ENCODE results near the gene PPARG. TPM values are rescaled to one million over a fixed set of nuclear protein-coding genes. Genes with fewer than 3 reads are reported as not detected.

Gene PPARG
- polyA plus RNA-seq, 1 donor (not counting 4 experiments of a cell fraction or from before 2014, with no cell fraction given) = 3.1 TPM

GRCh38 chr3:12401208-12401607, 112.3 kb downstream of the PPARG start:
- Histone ChIP-seq H3K79me2 (ENCODE audit: control insufficient read depth, insufficient read depth, low read length) (no peaks in the 10 kb centered on the region), H3K27ac (ENCODE audit: control insufficient read depth, insufficient read depth, low read length) (no peak overlapping the region), H3K9ac (ENCODE audit: control insufficient read depth, extremely low read depth, insufficient read depth, low read length) (no peak overlapping the region), H3K4me2 (ENCODE audit: control insufficient read depth, extremely low read depth, insufficient read depth, low read depth, low read length) (no peak overlapping the region), H3K9me1 (ENCODE audit: control insufficient read depth, extremely low read depth, insufficient read depth, low read length) (no peaks in the 10 kb centered on the region), H2AFZ (ENCODE audit: control insufficient read depth, low read length) (no peak overlapping the region), H3K4me3 (ENCODE audit: control insufficient read depth in 2 of 3, extremely low read depth in 1 of 3, insufficient read depth in 2 of 3, low read depth in 1 of 3, low read length in 3 of 3) (no peak overlapping the region), H3K36me3 (ENCODE audit: control insufficient read depth in 2 of 2, extremely low read depth in 1 of 2, insufficient read depth in 2 of 2, low read length in 2 of 2) (no peaks in the 10 kb centered on the region), H3K9me3 (ENCODE audit: control insufficient read depth, low read depth, low read length) (no peaks in the 10 kb centered on the region), H3K27me3 (ENCODE audit: control insufficient read depth, extremely low read depth, insufficient read depth, low read length) (peaks cover 7% of the 10 kb centered on the region), H3K4me1 (ENCODE audit: control insufficient read depth, extremely low read depth, insufficient read depth, low read length) (no peaks in the 10 kb centered on the region), H4K20me1 (ENCODE audit: control insufficient read depth, extremely low read depth, insufficient read depth, low read length) (no peaks in the 10 kb centered on the region)
- DNase-seq (ENCODE audit: low read depth, low spot score) (no peak), FAIRE-seq (no peak)
- dilution Hi-C loops (cut with MboI; ENCODE audit: extremely low pct_ligation_motif_present, low sequenced_read_pairs) = no loop called here
- TF ChIP-seq CTCF (optimal IDR thresholded peaks at IDR 0.05 in 1 of 3, IDR thresholded peaks at IDR 0.05 in 1 of 3, conservative IDR thresholded peaks at IDR 0.05 in 1 of 3; ENCODE audit: extremely low read depth in 1 of 3, insufficient read depth in 2 of 3, low read length in 3 of 3) = no peak
- no peak for TF ChIP-seq EZH2 (IDR thresholded peaks at IDR 0.05; ENCODE audit: low read length)

- Histone ChIP-seq H3K27me3 (ENCODE audit: control insufficient read depth, extremely low read depth, insufficient read depth, low read length) (no peaks in the 10 kb centered on the region), H3K9me3 (ENCODE audit: control insufficient read depth, low read depth, low read length) (no peaks in the 10 kb centered on the region), H3K36me3 (ENCODE audit: control insufficient read depth in 2 of 2, extremely low read depth in 1 of 2, insufficient read depth in 2 of 2, low read length in 2 of 2) (no peaks in the 10 kb centered on the region), H3K9ac (ENCODE audit: control insufficient read depth, extremely low read depth, insufficient read depth, low read length) (no peak overlapping the region), H3K4me1 (ENCODE audit: control insufficient read depth, extremely low read depth, insufficient read depth, low read length) (no peaks in the 10 kb centered on the region), H3K79me2 (ENCODE audit: control insufficient read depth, insufficient read depth, low read length) (no peaks in the 10 kb centered on the region), H3K4me2 (ENCODE audit: control insufficient read depth, extremely low read depth, insufficient read depth, low read depth, low read length) (no peak overlapping the region), H2AFZ (ENCODE audit: control insufficient read depth, low read length) (no peak overlapping the region), H3K4me3 (ENCODE audit: control insufficient read depth in 2 of 3, extremely low read depth in 1 of 3, insufficient read depth in 2 of 3, low read depth in 1 of 3, low read length in 3 of 3) (no peak overlapping the region), H4K20me1 (ENCODE audit: control insufficient read depth, extremely low read depth, insufficient read depth, low read length) (no peaks in the 10 kb centered on the region), H3K27ac (ENCODE audit: control insufficient read depth, insufficient read depth, low read length) (no peak overlapping the region), H3K9me1 (ENCODE audit: control insufficient read depth, extremely low read depth, insufficient read depth, low read length) (no peaks in the 10 kb centered on the region)
- dilution Hi-C loops (cut with MboI; ENCODE audit: extremely low pct_ligation_motif_present, low sequenced_read_pairs) = no loop called here
- FAIRE-seq (no peak), DNase-seq (ENCODE audit: low read depth, low spot score) (no peak)
- TF ChIP-seq EZH2 (IDR thresholded peaks at IDR 0.05; ENCODE audit: low read length) (no peak), CTCF (optimal IDR thresholded peaks at IDR 0.05 in 1 of 3, IDR thresholded peaks at IDR 0.05 in 1 of 3, conservative IDR thresholded peaks at IDR 0.05 in 1 of 3; ENCODE audit: extremely low read depth in 1 of 3, insufficient read depth in 2 of 3, low read length in 3 of 3) (no peak)
These were observed 116.8 kb downstream of the PPARG start for GRCh38 chr3:12405432-12406272.
